Measurements from ENCODE around the gene C16orf95. TPM values are rescaled to one million over a fixed set of nuclear protein-coding genes. Genes with fewer than 3 reads are reported as not detected.

C16orf95 gene
- total RNA-seq, 1 experiment from 2014 or later, result 5.1 TPM

DNA sequence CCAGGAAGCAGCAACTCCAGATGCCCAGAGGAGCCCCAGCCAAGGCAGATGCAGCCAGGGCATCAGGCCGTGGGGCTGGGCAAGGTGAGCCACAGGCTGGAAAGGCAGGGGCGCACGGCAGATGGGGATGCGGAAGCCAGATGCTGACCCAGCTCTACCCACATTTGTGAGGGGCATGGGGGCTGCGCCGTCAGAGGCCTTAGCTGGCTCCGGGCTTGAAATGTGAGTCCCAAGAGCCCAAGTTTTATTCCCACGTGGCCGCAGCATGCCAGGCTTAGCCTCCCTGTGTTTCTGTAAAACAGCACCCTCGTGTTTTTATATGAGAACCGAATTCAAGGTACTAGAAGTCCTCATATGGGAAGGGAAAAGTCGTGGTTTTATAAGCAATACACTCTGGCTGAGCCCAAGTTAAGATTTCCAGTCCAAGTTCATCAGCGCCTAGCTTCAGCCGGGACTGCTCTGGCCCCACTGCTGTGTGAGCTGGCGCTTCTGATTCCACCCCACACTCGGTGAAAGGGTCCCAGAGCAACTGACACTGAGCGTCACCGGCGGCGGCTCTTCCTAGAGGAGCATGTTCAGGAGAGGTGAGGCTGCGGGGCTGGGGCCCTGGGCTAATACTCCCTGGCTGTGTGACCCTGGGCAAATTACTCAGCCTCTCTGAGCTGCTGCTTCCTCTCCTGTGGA, 6.7 kb upstream of the C16orf95 start:
- TF ChIP-seq, protein P1, sequence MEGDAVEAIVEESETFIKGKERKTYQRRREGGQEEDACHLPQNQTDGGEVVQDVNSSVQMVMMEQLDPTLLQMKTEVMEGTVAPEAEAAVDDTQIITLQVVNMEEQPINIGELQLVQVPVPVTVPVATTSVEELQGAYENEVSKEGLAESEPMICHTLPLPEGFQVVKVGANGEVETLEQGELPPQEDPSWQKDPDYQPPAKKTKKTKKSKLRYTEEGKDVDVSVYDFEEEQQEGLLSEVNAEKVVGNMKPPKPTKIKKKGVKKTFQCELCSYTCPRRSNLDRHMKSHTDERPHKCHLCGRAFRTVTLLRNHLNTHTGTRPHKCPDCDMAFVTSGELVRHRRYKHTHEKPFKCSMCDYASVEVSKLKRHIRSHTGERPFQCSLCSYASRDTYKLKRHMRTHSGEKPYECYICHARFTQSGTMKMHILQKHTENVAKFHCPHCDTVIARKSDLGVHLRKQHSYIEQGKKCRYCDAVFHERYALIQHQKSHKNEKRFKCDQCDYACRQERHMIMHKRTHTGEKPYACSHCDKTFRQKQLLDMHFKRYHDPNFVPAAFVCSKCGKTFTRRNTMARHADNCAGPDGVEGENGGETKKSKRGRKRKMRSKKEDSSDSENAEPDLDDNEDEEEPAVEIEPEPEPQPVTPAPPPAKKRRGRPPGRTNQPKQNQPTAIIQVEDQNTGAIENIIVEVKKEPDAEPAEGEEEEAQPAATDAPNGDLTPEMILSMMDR (conservative IDR thresholded peaks at IDR 0.05; ENCODE audit: low read depth, low read length), result no peak
- no peak for TF ChIP-seq EZH2 (IDR thresholded peaks at IDR 0.05; ENCODE audit: borderline replicate concordance, low read depth, low read length, poor library complexity, severe bottlenecking)
- POLR2A ChIA-PET (ENCODE audit: low non-redundant PET), result no interaction called here
- Histone ChIP-seq H3K4me3 (ENCODE audit: low read depth, low read length, poor library complexity, severe bottlenecking) (no peak overlapping the region), H3K27ac (ENCODE audit: low read depth, low read length, poor library complexity, severe bottlenecking) (no peak overlapping the region), H3K27me3 (replicated peaks; ENCODE audit: insufficient read depth, low read depth, low read length, poor library complexity) (no peaks in the 10 kb centered on the region), H3K4me1 (ENCODE audit: insufficient read depth, low read length, poor library complexity, severe bottlenecking) (no peaks in the 10 kb centered on the region), H3K9me3 (ENCODE audit: low read depth, low read length, poor library complexity, severe bottlenecking) (no peaks in the 10 kb centered on the region), H3K36me3 (ENCODE audit: insufficient read depth, low read length, poor library complexity, severe bottlenecking) (no peaks in the 10 kb centered on the region)
- no TSS peak for BruUV-seq (replicated peaks)
- intact Hi-C loops (cut with micrococcal nuclease; ENCODE audit: unreplicated experiment), result no loop called here
- DNase-seq (ENCODE audit: low spot score), result no peak
- CTCF ChIA-PET, result no interaction called here

DNA sequence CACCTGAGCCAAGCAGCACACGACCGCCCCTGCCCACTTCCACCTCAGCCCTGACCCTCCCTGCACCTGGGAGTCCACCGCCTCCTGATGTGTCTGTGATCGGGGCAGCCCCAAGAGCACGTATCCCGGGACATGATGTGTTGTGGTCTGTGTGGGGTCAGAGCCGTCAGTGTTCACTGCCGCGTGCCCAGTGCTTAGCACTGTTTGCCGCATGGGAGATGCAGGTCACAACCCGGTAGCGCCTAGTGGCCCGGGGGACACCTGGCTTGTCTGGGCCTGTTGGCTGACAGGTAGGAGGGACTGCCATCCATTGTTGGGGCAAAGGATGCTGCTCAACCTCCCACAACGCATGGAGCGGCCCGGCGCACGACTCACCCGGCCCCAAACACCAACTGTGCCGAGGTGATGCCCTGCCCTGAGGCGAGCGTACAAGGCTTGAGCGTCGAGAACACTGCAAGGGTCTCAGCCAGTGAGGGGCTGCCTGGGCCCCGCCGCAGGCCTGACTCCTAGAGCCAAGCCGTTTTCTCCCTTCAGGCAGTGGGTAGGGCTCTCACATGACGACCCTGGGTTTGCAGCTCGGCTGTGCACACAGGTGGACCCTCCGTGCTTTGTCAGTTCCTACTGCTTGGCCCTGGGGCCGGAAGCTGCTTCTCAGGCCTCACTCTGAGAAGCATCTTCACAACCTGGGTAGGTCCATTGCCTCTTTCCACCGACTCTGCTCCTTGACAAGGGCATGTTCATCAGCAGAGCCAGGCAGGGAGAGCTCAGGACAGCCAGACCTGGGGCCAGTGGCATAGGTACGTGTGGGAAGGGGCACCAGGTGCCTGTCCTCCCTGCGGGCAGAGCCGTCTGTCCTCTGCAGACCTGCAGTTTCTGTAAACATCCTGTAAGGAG, 5.9 kb upstream of the C16orf95 start:
- H3K4me1 ChIP-seq (ENCODE audit: insufficient read depth, low read length, poor library complexity, severe bottlenecking), result peaks cover 6% of the 10 kb centered on the region
- H3K9me3 ChIP-seq (ENCODE audit: low read depth, low read length, poor library complexity, severe bottlenecking), result no peaks in the 10 kb centered on the region
- CTCF ChIA-PET, result no interaction called here
- TF ChIP-seq, protein P1 (conservative IDR thresholded peaks at IDR 0.05; ENCODE audit: low read depth, low read length), result no peak
- TF ChIP-seq EZH2 (IDR thresholded peaks at IDR 0.05; ENCODE audit: borderline replicate concordance, low read depth, low read length, poor library complexity, severe bottlenecking), result no peak
- no TSS peak for BruUV-seq (replicated peaks)
- POLR2A ChIA-PET (ENCODE audit: low non-redundant PET), result no interaction called here
- DNase-seq (ENCODE audit: low spot score), result no peak
- intact Hi-C loops (cut with micrococcal nuclease; ENCODE audit: unreplicated experiment), result no loop called here
- H3K27ac ChIP-seq (ENCODE audit: low read depth, low read length, poor library complexity, severe bottlenecking), result no peak overlapping the region
- H3K36me3 ChIP-seq (ENCODE audit: insufficient read depth, low read length, poor library complexity, severe bottlenecking), result no peaks in the 10 kb centered on the region
- no peaks in the 10 kb centered on the region for H3K27me3 ChIP-seq (replicated peaks; ENCODE audit: insufficient read depth, low read depth, low read length, poor library complexity)
- H3K4me3 ChIP-seq (ENCODE audit: low read depth, low read length, poor library complexity, severe bottlenecking), result no peak overlapping the region

DNA sequence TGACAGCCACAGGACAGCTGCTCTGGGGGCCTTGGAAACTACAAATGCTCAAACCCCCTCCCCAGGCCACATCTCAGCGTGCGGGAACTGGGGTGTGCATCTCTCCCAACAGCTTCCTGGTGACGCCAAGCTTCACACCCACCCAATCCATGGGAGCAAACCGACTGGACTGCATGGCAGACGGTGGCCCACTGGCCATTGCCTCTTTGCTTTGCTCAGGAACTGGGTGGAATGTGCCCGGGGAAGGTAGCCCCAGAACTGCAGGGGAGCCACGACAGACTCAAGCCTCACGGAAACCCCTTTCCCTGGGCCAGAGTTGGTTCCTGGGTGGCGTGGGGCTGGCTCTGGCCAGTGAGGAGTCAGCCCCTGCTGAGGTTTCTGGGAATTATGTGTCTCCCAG, 5.2 kb upstream of the C16orf95 start:
- intact Hi-C loops (cut with micrococcal nuclease; ENCODE audit: unreplicated experiment), result no loop called here
- BruUV-seq (replicated peaks), result no TSS peak
- DNase-seq (ENCODE audit: low spot score), result no peak
- H3K9me3 ChIP-seq (ENCODE audit: low read depth, low read length, poor library complexity, severe bottlenecking), result no peaks in the 10 kb centered on the region
- H3K27ac ChIP-seq (ENCODE audit: low read depth, low read length, poor library complexity, severe bottlenecking), result no peak overlapping the region
- no peaks in the 10 kb centered on the region for H3K27me3 ChIP-seq (replicated peaks; ENCODE audit: insufficient read depth, low read depth, low read length, poor library complexity)
- CTCF ChIA-PET, result no interaction called here
- H3K4me1 ChIP-seq (ENCODE audit: insufficient read depth, low read length, poor library complexity, severe bottlenecking), result peaks cover 6% of the 10 kb centered on the region
- H3K36me3 ChIP-seq (ENCODE audit: insufficient read depth, low read length, poor library complexity, severe bottlenecking), result no peaks in the 10 kb centered on the region
- no peak overlapping the region for H3K4me3 ChIP-seq (ENCODE audit: low read depth, low read length, poor library complexity, severe bottlenecking)
- TF ChIP-seq, protein P1 (conservative IDR thresholded peaks at IDR 0.05; ENCODE audit: low read depth, low read length), result no peak
- no peak for TF ChIP-seq EZH2 (IDR thresholded peaks at IDR 0.05; ENCODE audit: borderline replicate concordance, low read depth, low read length, poor library complexity, severe bottlenecking)
- POLR2A ChIA-PET (ENCODE audit: low non-redundant PET), result no interaction called here

Data from A673 (cell line).